Suprapubic skin (tissue), 4 donors: ENCODE measurements around the gene TMEM18.

Experiments used
- CTCF ChIP-seq, 2 donors: fragments of 200-600 bp in 1 of 2; fragments of 450-650 bp in 1 of 2; sonication (generic) in 1 of 2; IDR thresholded peaks; one replicate each; pipeline ENCODE4 v1.5.1; 2016 to 2019; ENCODE audit warnings: antibody characterized with exemption in 2 of 2, mild to moderate bottlenecking in 1 of 2, moderate library complexity in 1 of 2
- EP300 ChIP-seq: sonication (generic); formaldehyde crosslinking; IDR thresholded peaks from one replicate; pipeline ENCODE4 v1.6.1; 2017; ENCODE audit warnings: antibody characterized with exemption
- POLR2AphosphoS5 ChIP-seq, 3 donors: sonication (generic); formaldehyde crosslinking; IDR thresholded peaks; one replicate each; pipeline ENCODE4 v1.6.1; 2017; ENCODE audit warnings: antibody characterized with exemption in 3 of 3

GRCh38 chr2:654896-655295 is 22.3 kb downstream of the TMEM18 start:
- no peak for TF ChIP-seq CTCF (IDR thresholded peaks at IDR 0.05)
- TF ChIP-seq EP300 = no peak
- no peak for TF ChIP-seq POLR2AphosphoS5 (IDR thresholded peaks at IDR 0.05)
